Stomach (tissue), 4 donors: ENCODE measurements around the gene MANSC4.
"Not testable (repeated sequence)": the region's sequence is repeated elsewhere in the genome, so short reads cannot be mapped to it uniquely, and the experiment has no call there.

Experiments
- CTCF ChIP-seq, 7 experiments: fragments of 450-650 bp in 4 of 7; fragments of 200-600 bp in 3 of 7; sonication (generic) in 3 of 7; IDR thresholded peaks; one replicate each; pipeline ENCODE4 v1.5.1; 2016 to 2019; ENCODE audit warnings: antibody characterized with exemption in 7 of 7, control low read depth in 2 of 7, mild to moderate bottlenecking in 1 of 7
- EP300 ChIP-seq: sonication (generic); formaldehyde crosslinking; IDR thresholded peaks from one replicate; pipeline ENCODE4 v1.6.1; 2017; ENCODE audit warnings: antibody characterized with exemption
- POLR2A ChIP-seq, 4 donors: fragments of 450-650 bp; IDR thresholded peaks; one replicate each; pipeline ENCODE4 v1.6.1; 2016; ENCODE audit warnings: antibody characterized with exemption in 4 of 4, control low read depth in 2 of 4, mild to moderate bottlenecking in 1 of 4, moderate library complexity in 1 of 4

- TF ChIP-seq POLR2A (IDR thresholded peaks at IDR 0.05); EP300; CTCF (IDR thresholded peaks at IDR 0.05): not testable (repeated sequence)
Measured at GRCh38 chr12:27745734-27746133, 34.3 kb downstream of the MANSC4 start.
